GM23248 (cell line): ENCODE results near the gene PPP1R12B. TPM values are rescaled to one million over a fixed set of nuclear protein-coding genes. Genes with fewer than 3 reads are reported as not detected.
"Not testable (repeated sequence)": the region's sequence is repeated elsewhere in the genome, so short reads cannot be mapped to it uniquely, and the experiment has no call there.

ENCODE experiments used
- DNase-seq: peaks from one replicate; pipeline ENCODE4 v3.0.0-alpha.2; 2015
- H2AFZ ChIP-seq: fragments of 200-600 bp; sonication (generic); 2 replicates; pipeline ENCODE4 v1.6.1; 2016; ENCODE audit warnings: antibody characterized with exemption
- H3F3A ChIP-seq: fragments of 200-600 bp; sonication (generic); 2 replicates; pipeline ENCODE4 v1.6.1; 2016; ENCODE audit warnings: mild to moderate bottlenecking, antibody characterized with exemption, mixed run types; ENCODE audit not compliant: insufficient read depth
- H3K27ac ChIP-seq: fragments of 200-600 bp; sonication (generic); 2 replicates; pipeline ENCODE4 v1.5.1; 2016; ENCODE audit warnings: mild to moderate bottlenecking
- H3K27me3 ChIP-seq: fragments of 200-600 bp; sonication (generic); replicated peaks from 2 replicates; pipeline ENCODE4 v1.6.1; 2016; ENCODE audit warnings: mild to moderate bottlenecking; ENCODE audit not compliant: insufficient read depth
- H3K36me3 ChIP-seq: fragments of 200-600 bp; sonication (generic); 2 replicates; pipeline ENCODE4 v1.6.1; 2016; ENCODE audit warnings: low read depth, mild to moderate bottlenecking
- H3K4me1 ChIP-seq: fragments of 200-600 bp; sonication (generic); 2 replicates; pipeline ENCODE4 v1.6.1; 2016; ENCODE audit warnings: mild to moderate bottlenecking; ENCODE audit not compliant: insufficient read depth
- H3K4me2 ChIP-seq: fragments of 200-600 bp; sonication (generic); one replicate; pipeline ENCODE4 v1.6.1; 2016; ENCODE audit warnings: mild to moderate bottlenecking; ENCODE audit not compliant: unreplicated experiment
- H3K4me3 ChIP-seq: fragments of 200-600 bp; sonication (generic); 2 replicates; pipeline ENCODE4 v1.5.1; 2016; ENCODE audit warnings: mild to moderate bottlenecking
- H3K79me2 ChIP-seq: fragments of 200-600 bp; sonication (generic); 2 replicates; pipeline ENCODE4 v1.6.1; 2016; ENCODE audit warnings: mild to moderate bottlenecking; ENCODE audit not compliant: insufficient read depth
- H3K9ac ChIP-seq: fragments of 200-600 bp; sonication (generic); 2 replicates; pipeline ENCODE4 v1.6.1; 2016; ENCODE audit warnings: mild to moderate bottlenecking
- H3K9me2 ChIP-seq: fragments of 200-600 bp; sonication (generic); 2 replicates; pipeline ENCODE4 v1.6.1; 2016; ENCODE audit warnings: mixed run types, mild to moderate bottlenecking, moderate library complexity; ENCODE audit not compliant: insufficient read depth
- H3K9me3 ChIP-seq: fragments of 200-600 bp; sonication (generic); one replicate; pipeline ENCODE4 v1.6.1; 2017; ENCODE audit warnings: low read depth
- H4K20me1 ChIP-seq: fragments of 200-600 bp; sonication (generic); 2 replicates; pipeline ENCODE4 v1.6.0; 2016; ENCODE audit not compliant: insufficient read depth
- EZH2 ChIP-seq: fragments of 200-600 bp; sonication (generic); IDR thresholded peaks from 2 replicates; pipeline ENCODE4 v1.6.1; 2018; ENCODE audit warnings: antibody characterized with exemption, mild to moderate bottlenecking; ENCODE audit not compliant: insufficient read depth, poor library complexity, severe bottlenecking
- EZH2phosphoT487 ChIP-seq: fragments of 200-600 bp; sonication (generic); IDR thresholded peaks from 2 replicates; pipeline ENCODE4 v1.6.1; 2018; ENCODE audit warnings: antibody characterized with exemption, moderate library complexity, mild to moderate bottlenecking, low read depth; ENCODE audit not compliant: insufficient read depth
- WGBS, 2 experiments: methylation state at CpG; one replicate each; pipeline ENCODE4 v1.1.6; 2015 to 2017; ENCODE audit warnings: low lambda C conversion rate in 2 of 2, low coverage in 1 of 2; ENCODE audit errors: missing lambda C conversion rate in 2 of 2; 5-methylcytosine and 5-hydroxymethylcytosine counted together
- in situ Hi-C: fragments of 300-500 bp; cut with MboI; formaldehyde crosslinking; loops from 2 replicates; pipeline ENCODE4 v1.15.0; 2020
- polyA plus RNA-seq: library from polyadenylated mRNA; unstranded; fragments of >200 nt; fragmentation: Nextera tagmentation; extraction: Ambion mirVana; gene quantifications from 2 replicates; pipeline ENCODE4 v1.2.1, GENCODE V29; 2016
- total RNA-seq: library from RNA; depleted of rRNA; stranded (reverse); fragments of >200 nt; shearing (Covaris generic); gene quantifications from 2 replicates; pipeline ENCODE4 v1.2.3, GENCODE V29; 2014

Gene PPP1R12B
- total and polyA plus RNA-seq, 2 experiments from 2014 or later: 3.6 to 14.6 TPM

- H3K9me3 ChIP-seq, H3K4me3 ChIP-seq, H3K79me2 ChIP-seq, H3K9ac ChIP-seq, H3F3A ChIP-seq, H3K4me1 ChIP-seq, H3K36me3 ChIP-seq, H2AFZ ChIP-seq, H3K9me2 ChIP-seq, DNase-seq, H3K27ac ChIP-seq, in situ Hi-C loops, H4K20me1 ChIP-seq, H3K27me3 ChIP-seq, H3K4me2 ChIP-seq: not testable (repeated sequence)
- WGBS, 2 experiments: 56 to 58% methylated on average over 3 of the region's 3 CpGs
These were observed 197.3 kb downstream of the PPP1R12B start for GRCh38 chr1:202545647-202546303.

GRCh38 chr1:202546377-202546776 lies 197.9 kb downstream of the PPP1R12B start:
- 36 to 38% methylated on average over 3 of the region's 3 CpGs for WGBS, 2 experiments
- H3K4me1 ChIP-seq, in situ Hi-C loops: not testable (repeated sequence)

GRCh38 chr1:202546796-202547195 lies 198.3 kb downstream of the PPP1R12B start:
- DNase-seq, H3K9ac ChIP-seq, H3K9me2 ChIP-seq, H2AFZ ChIP-seq, H3K27ac ChIP-seq, H4K20me1 ChIP-seq, H3K9me3 ChIP-seq, H3K79me2 ChIP-seq, H3K4me3 ChIP-seq, H3K36me3 ChIP-seq, H3K4me1 ChIP-seq, H3F3A ChIP-seq, H3K27me3 ChIP-seq, H3K4me2 ChIP-seq, in situ Hi-C loops: not testable (repeated sequence)
- WGBS, 2 experiments: 77 to 85% methylated on average over 3 of the region's 3 CpGs

More at GRCh38 chr1:202546377-202546776, 197.9 kb downstream of the PPP1R12B start:
- not testable (repeated sequence) for H3K9me3 ChIP-seq, H2AFZ ChIP-seq, H3K9me2 ChIP-seq, H3K27me3 ChIP-seq, H3K4me3 ChIP-seq, H3K36me3 ChIP-seq, H4K20me1 ChIP-seq, H3K79me2 ChIP-seq, H3K27ac ChIP-seq, H3K9ac ChIP-seq, H3K4me2 ChIP-seq, DNase-seq, H3F3A ChIP-seq

- in situ Hi-C loops: no loop called here
- H3K27me3 ChIP-seq: no peaks in the 10 kb centered on the region
- H3K9ac ChIP-seq: no peak overlapping the region
- H3K4me3 ChIP-seq: no peak overlapping the region
- no peak overlapping the region for H3K4me2 ChIP-seq
- H3K4me1 ChIP-seq: peaks cover 6% of the 10 kb centered on the region
- H3K9me2 ChIP-seq: no peaks in the 10 kb centered on the region
- no peaks in the 10 kb centered on the region for H3K9me3 ChIP-seq
- DNase-seq: no peak
- H3F3A ChIP-seq: no peaks in the 10 kb centered on the region
- H3K36me3 ChIP-seq: no peaks in the 10 kb centered on the region
- H3K27ac ChIP-seq: no peak overlapping the region
- H3K79me2 ChIP-seq: no peaks in the 10 kb centered on the region
- TF ChIP-seq EZH2: no peak
- no peak for TF ChIP-seq EZH2phosphoT487
- no peak overlapping the region for H2AFZ ChIP-seq
- H4K20me1 ChIP-seq: no peaks in the 10 kb centered on the region
These were observed 198.7 kb downstream of the PPP1R12B start for GRCh38 chr1:202547215-202547614.

GRCh38 chr1:202550088-202550487 lies 201.6 kb downstream of the PPP1R12B start:
- H3K4me2 ChIP-seq, DNase-seq, in situ Hi-C loops, H3K27me3 ChIP-seq, H3K27ac ChIP-seq, H4K20me1 ChIP-seq, H3K9me3 ChIP-seq, H3K36me3 ChIP-seq, H3K9ac ChIP-seq, H3K9me2 ChIP-seq, H2AFZ ChIP-seq, H3K4me3 ChIP-seq, H3K79me2 ChIP-seq, H3K4me1 ChIP-seq: not testable (repeated sequence)
- peaks cover 11% of the 10 kb centered on the region; the same call in 1 of the 2 replicates for H3F3A ChIP-seq
- WGBS, 2 experiments: 95 to 100% methylated on average over 1 of the region's 1 CpG
